Stimulated activated naive CD8-positive, alpha-beta T cell treated with anti-CD3 and anti-CD28 coated beads, Interleukin-15, Interleukin-2, amounts not matched to agents 100 ng/mL and 50 ng/mL, for 24 hours (primary cell): Measurements from ENCODE around the gene SLC15A1.

Experiments
- H3K27ac Mint-ChIP-seq: one replicate; pipeline ENCODE4 v1.8.0; 2021; ENCODE audit warnings: mild to moderate bottlenecking, mixed read lengths
- H3K27me3 Mint-ChIP-seq: one replicate; pipeline ENCODE4 v1.8.0; 2021; ENCODE audit warnings: mixed read lengths
- H3K36me3 Mint-ChIP-seq: one replicate; pipeline ENCODE4 v1.8.0; 2021; ENCODE audit warnings: low read depth, mixed read lengths
- H3K4me1 Mint-ChIP-seq: one replicate; pipeline ENCODE4 v1.8.0; 2021; ENCODE audit warnings: low read depth, mixed read lengths
- H3K4me3 Mint-ChIP-seq: one replicate; pipeline ENCODE4 v1.8.0; 2021; ENCODE audit warnings: mild to moderate bottlenecking, mixed read lengths
- H3K9me3 Mint-ChIP-seq: one replicate; pipeline ENCODE4 v1.8.0; 2021; ENCODE audit warnings: mixed read lengths

SLC15A1 gene, protein sequence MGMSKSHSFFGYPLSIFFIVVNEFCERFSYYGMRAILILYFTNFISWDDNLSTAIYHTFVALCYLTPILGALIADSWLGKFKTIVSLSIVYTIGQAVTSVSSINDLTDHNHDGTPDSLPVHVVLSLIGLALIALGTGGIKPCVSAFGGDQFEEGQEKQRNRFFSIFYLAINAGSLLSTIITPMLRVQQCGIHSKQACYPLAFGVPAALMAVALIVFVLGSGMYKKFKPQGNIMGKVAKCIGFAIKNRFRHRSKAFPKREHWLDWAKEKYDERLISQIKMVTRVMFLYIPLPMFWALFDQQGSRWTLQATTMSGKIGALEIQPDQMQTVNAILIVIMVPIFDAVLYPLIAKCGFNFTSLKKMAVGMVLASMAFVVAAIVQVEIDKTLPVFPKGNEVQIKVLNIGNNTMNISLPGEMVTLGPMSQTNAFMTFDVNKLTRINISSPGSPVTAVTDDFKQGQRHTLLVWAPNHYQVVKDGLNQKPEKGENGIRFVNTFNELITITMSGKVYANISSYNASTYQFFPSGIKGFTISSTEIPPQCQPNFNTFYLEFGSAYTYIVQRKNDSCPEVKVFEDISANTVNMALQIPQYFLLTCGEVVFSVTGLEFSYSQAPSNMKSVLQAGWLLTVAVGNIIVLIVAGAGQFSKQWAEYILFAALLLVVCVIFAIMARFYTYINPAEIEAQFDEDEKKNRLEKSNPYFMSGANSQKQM

DNA sequence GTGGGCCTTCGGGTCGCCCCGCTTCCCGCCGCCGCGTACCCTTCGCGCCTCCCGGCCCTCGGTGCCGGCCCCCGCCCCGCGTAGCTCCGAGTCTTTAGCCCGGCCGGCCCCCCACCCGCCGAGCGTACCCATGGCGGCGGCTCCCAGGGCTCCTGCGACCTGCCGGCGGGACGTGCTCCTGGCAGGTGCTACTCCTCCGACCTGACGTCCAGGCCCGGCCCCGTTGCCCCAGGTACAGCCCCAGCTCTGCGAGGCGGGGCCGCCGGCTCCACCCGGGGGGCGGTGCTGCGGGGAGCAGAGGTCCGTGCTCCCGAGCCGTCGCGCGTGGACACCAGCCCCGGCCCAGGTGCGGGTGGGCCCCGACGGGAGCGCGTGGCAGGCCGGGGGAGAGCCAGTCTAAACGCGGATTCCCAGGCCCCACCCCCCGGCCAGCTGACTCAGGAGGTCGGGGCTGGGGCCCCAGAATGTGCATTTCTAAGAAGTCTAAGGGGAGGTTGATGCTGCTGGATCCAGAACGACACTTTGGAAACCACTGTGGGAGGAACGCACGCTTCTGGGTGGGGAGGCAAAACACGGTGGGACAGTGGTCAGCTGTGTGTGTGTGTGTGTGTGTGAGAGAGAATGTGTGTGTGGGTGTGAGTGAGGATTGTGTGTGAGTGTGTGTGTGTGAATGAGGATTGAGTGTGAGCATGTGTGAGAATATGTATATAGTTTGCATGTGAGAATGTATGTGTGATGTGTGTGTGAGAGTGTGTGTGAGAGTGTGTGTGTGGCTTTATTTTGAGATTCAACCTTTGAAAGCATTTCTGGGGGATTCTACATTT is at the start of gene SLC15A1:
Gene SLC15A1, minus strand, starts transcription at position 206 of the 824 bp plus-strand sequence. Its CDS starts 74 bp downstream, at position 132.
- Mint-ChIP-seq H3K36me3 (no peaks in the 10 kb centered on the region), H3K4me1 (peaks cover 6% of the 10 kb centered on the region), H3K27ac (no peak within 1 kb of the TSS), H3K9me3 (peaks cover 10% of the 10 kb centered on the region), H3K4me3 (no peak within 1 kb of the TSS), H3K27me3 (peaks cover 68% of the 10 kb centered on the region)

DNA sequence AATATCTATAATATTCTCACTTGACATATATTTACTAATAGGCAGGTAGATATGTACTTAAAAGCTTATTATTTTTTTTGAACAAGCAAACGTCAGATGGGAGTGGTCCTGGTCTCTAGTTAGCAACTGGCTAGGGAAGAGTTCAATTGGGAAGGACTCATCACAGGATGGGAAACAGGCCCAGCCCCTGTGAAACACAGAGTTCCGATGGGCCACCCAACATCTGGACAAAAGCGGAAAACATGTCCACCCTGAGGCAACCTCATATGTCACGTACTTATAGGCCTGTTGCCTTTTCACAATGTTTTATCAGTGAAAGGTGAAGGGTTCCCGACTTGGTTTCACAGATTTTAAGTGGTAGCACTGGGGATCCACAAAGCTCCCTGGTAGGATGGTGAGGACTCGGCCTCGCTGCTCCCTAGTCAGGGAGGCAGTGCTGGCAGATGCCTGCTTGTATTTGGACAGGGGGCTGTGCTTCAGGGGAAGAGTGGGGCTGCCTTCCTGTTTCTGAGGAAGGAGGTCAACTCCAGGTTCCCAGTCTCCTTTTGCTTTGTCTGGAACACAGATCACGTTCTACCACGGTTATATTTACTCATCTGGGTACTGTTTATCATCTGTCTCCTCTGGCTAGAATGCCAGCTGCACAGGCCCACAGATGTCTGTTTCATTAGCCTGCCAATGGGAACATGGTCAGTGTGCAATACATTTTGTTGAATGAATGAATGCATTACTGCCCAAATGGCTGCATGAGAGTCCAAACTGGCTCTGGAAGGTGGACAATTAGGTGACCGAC is 49.4 kb upstream of the SLC15A1 start:
- Mint-ChIP-seq H3K9me3 (no peaks in the 10 kb centered on the region), H3K27ac (no peak overlapping the region), H3K27me3 (no peaks in the 10 kb centered on the region), H3K4me3 (no peak overlapping the region), H3K36me3 (peaks cover 41% of the 10 kb centered on the region), H3K4me1 (no peaks in the 10 kb centered on the region)

DNA sequence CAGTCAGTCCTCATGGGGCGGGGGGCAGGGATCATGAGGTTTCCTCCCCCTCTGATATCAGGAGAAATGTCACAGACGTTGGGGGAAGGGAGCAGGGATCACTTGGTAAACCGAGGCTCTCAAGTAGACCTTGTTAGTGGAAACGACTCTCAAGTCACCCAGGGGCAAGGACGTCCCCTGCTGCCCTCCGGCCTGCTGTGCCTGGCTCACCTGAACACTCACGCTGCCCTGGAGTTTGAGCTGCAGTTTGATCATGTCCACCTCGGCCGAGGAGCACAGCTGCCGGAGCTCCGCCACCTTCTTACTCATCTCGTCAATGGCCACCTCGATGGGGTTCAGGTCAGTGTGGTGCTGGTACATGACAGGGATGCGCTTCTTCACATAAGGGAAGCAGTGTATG is 47.6 kb upstream of the SLC15A1 start:
- Mint-ChIP-seq H3K9me3 (no peaks in the 10 kb centered on the region), H3K27me3 (no peaks in the 10 kb centered on the region), H3K4me3 (no peak overlapping the region), H3K36me3 (peaks cover 44% of the 10 kb centered on the region), H3K27ac (no peak overlapping the region), H3K4me1 (no peaks in the 10 kb centered on the region)

DNA sequence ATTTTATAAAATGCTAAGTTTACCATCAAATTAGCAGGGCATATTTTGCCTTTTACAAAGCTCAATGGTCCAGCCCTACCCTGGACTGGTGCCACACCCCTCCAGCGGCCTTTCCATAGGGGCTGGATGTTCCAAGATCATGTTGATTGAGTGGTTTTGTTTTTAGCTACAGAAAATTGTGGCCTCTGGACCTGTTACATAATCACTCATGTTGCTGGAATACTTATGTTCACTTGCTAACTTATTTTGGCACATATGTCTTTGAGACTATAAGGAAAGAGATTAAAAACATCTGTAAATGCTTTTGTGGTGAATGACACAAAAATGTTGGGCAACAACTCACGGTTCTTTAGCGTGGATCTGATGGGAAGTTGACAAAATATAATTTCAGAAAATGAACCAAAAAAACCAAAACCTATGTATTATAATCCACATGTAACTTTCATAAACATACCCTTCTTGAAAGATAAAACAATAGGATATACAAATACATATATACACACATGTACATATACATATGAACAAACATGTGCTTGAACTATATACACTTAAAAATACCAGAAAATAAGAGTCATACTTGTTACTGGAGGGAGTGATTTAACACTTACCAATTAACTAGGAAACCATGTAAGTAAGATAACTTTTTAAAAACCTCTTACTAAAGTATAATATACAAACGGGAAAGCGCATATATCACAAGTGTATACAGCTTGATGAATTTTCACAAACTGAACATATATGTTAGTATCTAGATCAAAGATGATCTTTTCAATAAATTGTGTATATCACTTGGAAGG is 46.6 kb upstream of the SLC15A1 start:
- no peak overlapping the region for H3K4me3 Mint-ChIP-seq
- H3K4me1 Mint-ChIP-seq: no peaks in the 10 kb centered on the region
- peaks cover 55% of the 10 kb centered on the region for H3K36me3 Mint-ChIP-seq
- H3K9me3 Mint-ChIP-seq: no peaks in the 10 kb centered on the region
- no peak overlapping the region for H3K27ac Mint-ChIP-seq
- H3K27me3 Mint-ChIP-seq: no peaks in the 10 kb centered on the region

DNA sequence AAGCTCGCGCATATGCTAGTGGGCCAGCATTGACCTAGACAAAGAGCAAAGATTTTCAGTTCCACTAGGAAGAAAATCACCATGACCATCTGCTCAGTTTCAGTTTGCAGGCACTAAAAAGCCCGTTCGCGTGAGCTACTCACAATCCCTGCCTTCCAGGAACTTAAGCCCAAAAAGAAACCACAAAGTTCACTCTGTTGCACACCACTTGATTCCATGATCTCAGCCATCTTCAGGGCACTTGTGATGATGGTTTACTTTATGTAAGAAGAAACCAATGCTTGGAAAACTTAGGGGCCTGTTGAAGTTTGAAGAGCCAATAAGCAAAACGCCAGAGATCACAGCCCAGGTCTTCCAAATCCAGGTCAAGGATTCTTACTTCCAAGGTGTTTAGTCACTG is 45.0 kb upstream of the SLC15A1 start:
- Mint-ChIP-seq H3K4me3 (no peak overlapping the region), H3K36me3 (peaks cover 60% of the 10 kb centered on the region), H3K4me1 (no peaks in the 10 kb centered on the region), H3K27me3 (no peaks in the 10 kb centered on the region), H3K27ac (no peak overlapping the region), H3K9me3 (no peaks in the 10 kb centered on the region)

DNA sequence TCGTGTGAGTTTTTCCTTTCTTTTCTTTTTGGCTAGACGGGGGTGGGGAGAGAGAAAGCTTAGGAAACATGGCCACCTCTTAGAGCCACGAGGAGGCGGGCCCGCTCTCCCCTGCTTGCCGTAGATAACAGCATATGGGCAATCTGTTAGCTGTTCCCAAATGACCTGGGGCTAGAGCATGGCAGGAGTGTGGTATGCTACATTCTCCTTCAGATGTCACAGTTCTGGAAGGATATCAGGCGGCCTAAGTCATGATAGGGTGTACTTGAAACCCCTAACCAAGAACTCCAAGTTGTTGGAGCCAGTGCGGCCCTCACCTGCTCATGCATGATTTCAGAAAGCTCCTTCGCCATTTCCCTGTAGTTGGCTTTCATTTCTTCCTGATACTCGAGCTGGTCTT is 44.3 kb upstream of the SLC15A1 start:
- H3K27me3 Mint-ChIP-seq: no peaks in the 10 kb centered on the region
- H3K4me1 Mint-ChIP-seq: no peaks in the 10 kb centered on the region
- H3K4me3 Mint-ChIP-seq: no peak overlapping the region
- H3K9me3 Mint-ChIP-seq: no peaks in the 10 kb centered on the region
- H3K36me3 Mint-ChIP-seq: peaks cover 58% of the 10 kb centered on the region
- no peak overlapping the region for H3K27ac Mint-ChIP-seq

DNA sequence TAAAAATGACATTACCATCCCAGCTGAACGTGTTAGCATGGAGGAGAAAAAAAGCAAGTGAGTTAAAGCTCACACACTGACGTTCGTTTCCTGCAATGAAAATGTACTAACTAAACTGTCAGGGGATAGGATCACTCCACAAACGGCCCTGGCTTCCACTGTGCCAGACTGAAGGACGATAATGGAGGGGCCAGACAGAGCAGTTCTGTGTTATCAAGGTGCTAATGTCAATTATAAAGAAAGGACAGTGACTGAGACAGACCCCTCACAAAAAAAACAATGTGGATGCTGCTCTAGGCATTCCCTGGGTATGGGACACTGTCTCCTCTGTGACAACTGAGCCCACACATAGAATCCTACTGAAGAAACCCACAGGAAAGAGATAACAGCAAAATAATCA is 43.7 kb upstream of the SLC15A1 start:
- Mint-ChIP-seq H3K27me3 (no peaks in the 10 kb centered on the region), H3K27ac (no peak overlapping the region), H3K9me3 (no peaks in the 10 kb centered on the region), H3K4me3 (no peak overlapping the region), H3K4me1 (no peaks in the 10 kb centered on the region), H3K36me3 (peaks cover 58% of the 10 kb centered on the region)

DNA sequence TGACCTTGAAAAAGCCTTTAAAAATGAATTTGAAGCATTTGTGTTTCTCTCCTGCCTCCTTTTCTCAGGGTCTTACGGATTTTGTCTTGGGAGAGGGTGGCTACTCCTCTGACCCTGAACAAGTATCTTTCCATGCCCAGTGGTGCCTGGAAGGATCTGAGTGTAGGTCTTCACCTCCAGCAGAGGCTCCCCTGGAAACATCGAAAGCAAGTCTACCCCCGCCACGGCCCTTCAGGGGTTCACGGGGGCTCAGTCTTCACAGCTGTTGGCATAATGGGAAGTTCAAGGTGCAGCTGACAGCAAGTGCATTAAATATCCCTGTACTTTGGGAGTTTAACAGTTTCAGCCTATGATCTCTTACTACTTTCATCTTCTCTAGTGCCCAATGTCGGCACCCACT is 42.7 kb upstream of the SLC15A1 start:
- Mint-ChIP-seq H3K9me3 (no peaks in the 10 kb centered on the region), H3K36me3 (peaks cover 58% of the 10 kb centered on the region), H3K4me1 (no peaks in the 10 kb centered on the region), H3K4me3 (no peak overlapping the region), H3K27ac (no peak overlapping the region), H3K27me3 (no peaks in the 10 kb centered on the region)

DNA sequence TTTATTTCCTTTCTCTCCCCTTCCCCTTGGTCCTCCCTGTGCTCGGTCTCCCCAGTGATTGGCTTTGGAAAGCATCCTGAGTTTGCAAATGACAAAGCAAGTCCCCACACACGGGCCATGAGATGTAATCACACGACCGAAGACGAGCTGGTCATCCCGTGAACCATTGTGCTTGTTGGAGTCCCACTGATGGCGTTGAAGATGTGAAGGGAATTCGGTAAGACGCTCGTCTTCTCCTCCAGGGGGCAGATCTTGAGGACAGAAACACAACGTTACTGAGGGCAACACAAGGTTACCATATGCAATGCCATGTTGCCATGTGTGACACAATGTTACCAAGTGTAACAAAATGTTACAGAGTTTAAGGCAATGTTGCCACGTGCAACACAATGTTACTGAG is 42.0 kb upstream of the SLC15A1 start:
- Mint-ChIP-seq H3K27me3 (no peaks in the 10 kb centered on the region), H3K4me1 (no peaks in the 10 kb centered on the region), H3K4me3 (no peak overlapping the region), H3K27ac (no peak overlapping the region), H3K36me3 (peaks cover 52% of the 10 kb centered on the region), H3K9me3 (peaks cover 4% of the 10 kb centered on the region)

DNA sequence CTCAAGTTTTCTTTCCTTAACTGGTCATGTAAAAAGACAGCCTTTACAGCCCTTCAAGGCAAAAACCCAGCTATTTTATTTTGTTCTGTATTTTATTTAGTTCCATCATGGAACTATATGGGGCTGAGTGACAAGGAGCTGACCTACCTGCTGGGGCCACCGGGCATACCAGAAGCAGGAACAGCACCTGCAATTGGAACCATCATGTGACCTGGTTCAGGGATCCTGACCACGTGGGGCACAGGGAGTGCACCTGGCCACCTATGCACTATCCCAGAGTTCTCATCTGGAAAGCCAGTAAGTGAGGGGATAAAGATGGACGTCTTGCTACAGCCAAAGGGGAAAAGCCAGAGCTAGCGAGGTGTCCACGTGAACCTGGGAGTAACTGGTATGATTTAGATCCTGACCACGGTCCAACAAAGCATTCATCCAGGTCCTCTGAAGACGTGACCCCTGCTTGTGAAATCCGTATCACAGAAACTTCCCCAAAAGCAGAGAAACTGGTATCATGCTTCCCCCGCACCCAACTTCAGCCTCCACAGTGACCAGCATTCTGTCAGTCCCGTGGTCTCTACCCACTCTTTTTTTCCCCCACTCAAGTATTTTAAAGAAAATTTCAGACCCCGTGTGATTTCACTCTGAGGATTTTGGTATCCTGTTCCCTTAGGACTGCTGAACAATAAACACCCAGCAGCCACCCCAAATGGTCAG is 40.5 kb upstream of the SLC15A1 start:
- Mint-ChIP-seq H3K9me3 (peaks cover 4% of the 10 kb centered on the region), H3K27me3 (peaks cover 4% of the 10 kb centered on the region), H3K4me1 (no peaks in the 10 kb centered on the region), H3K36me3 (peaks cover 36% of the 10 kb centered on the region), H3K4me3 (no peak overlapping the region), H3K27ac (no peak overlapping the region)

DNA sequence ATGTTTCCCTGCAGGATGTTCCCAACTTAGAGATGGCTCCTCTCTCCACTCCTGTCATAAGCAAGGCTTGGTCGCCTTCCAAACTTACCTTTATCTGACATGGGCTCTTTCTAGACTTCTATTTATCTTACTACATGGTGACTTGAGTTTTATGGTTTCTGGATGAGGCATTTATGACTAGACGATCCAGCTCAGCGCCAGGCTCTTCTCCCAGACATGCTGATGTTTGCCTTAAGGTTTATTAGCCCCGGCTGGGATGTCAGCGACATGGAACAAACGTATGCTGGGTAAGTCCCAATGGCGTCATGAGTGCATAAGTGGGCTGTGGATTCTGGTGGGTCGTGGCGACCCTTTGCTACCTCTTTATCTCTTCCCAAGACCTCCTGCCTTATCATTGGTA is 39.8 kb upstream of the SLC15A1 start:
- Mint-ChIP-seq H3K9me3 (peaks cover 4% of the 10 kb centered on the region), H3K4me1 (no peaks in the 10 kb centered on the region), H3K27me3 (peaks cover 4% of the 10 kb centered on the region), H3K36me3 (peaks cover 32% of the 10 kb centered on the region), H3K4me3 (no peak overlapping the region), H3K27ac (no peak overlapping the region)

DNA sequence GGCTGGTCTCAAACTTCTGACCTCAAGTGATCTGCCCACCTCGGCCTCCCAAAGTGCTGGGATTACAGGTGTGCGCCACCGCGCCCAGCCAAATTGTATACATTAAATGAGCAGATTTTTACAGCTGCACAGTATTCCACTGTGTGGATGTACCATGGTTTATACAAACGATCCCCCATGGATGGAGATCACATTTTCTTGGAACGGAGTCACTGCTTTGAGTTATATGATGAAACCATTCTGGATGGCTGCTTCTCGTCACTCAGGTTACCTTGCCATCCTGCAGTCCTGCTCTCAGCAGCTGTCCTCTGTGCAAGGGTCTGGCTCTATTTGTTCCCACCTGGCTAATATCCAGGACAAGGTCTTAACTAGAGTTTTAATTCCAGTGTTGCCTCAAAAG is 39.1 kb upstream of the SLC15A1 start:
- no peak overlapping the region for H3K4me3 Mint-ChIP-seq
- peaks cover 31% of the 10 kb centered on the region for H3K36me3 Mint-ChIP-seq
- H3K27me3 Mint-ChIP-seq: peaks cover 4% of the 10 kb centered on the region
- H3K9me3 Mint-ChIP-seq: peaks cover 4% of the 10 kb centered on the region
- H3K4me1 Mint-ChIP-seq: no peaks in the 10 kb centered on the region
- H3K27ac Mint-ChIP-seq: no peak overlapping the region

DNA sequence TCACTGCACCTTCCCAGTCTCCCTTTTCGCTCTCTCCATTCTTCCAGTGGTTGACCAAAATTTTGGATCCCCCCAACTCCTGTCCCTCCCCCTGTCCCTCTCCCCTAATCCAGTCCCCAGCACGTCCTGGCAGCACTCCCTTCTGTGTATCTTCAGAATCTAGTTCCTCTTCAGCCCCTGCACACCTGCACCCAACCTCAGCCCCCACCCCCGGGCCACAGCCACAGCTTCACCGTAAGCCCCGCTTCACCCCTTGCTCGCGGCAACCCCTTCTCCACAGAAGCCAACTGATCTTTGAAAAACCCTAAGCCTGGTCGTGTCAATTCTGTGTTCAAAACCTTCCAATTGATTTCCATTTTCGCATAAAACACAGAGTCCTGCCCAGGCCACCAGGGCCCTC is 35.5 kb upstream of the SLC15A1 start:
- Mint-ChIP-seq H3K27ac (no peak overlapping the region), H3K4me3 (no peak overlapping the region), H3K9me3 (peaks cover 4% of the 10 kb centered on the region), H3K27me3 (peaks cover 4% of the 10 kb centered on the region), H3K4me1 (no peaks in the 10 kb centered on the region), H3K36me3 (peaks cover 8% of the 10 kb centered on the region)
